Measurements from ENCODE around the gene UBAC2. TPM values are rescaled to one million over a fixed set of nuclear protein-coding genes. Genes with fewer than 3 reads are reported as not detected.

The UBAC2 gene
- total and polyA plus RNA-seq, 2 of the 8 experiments (the other 6 are each of a cell fraction or from before 2014, with no cell fraction given), result 75.9 to 76.9 TPM

GRCh38 chr13:99380921-99381645 lies 180.4 kb downstream of the UBAC2 start:
- Histone ChIP-seq H3K79me1 (ENCODE audit: low read depth, low read length) (no peaks in the 10 kb centered on the region), H3K14ac (ENCODE audit: insufficient read length) (no peak overlapping the region), H3K18ac (ENCODE audit: extremely low read depth, low read length) (no peak overlapping the region), H2BK120ac (replicated peaks; ENCODE audit: low read depth, low read length) (no peak overlapping the region), H3K4me2 (ENCODE audit: insufficient read depth in 1 of 2, low read depth in 2 of 2, low read length in 2 of 2) (no peak overlapping the region), H4K20me1 (replicated peaks in 1 of 2; ENCODE audit: control insufficient read depth in 1 of 2, insufficient read depth in 2 of 2, low read length in 2 of 2) (no peaks in the 10 kb centered on the region), H2AK5ac (ENCODE audit: low read depth, low read length) (no peak overlapping the region), H4K91ac (replicated peaks; ENCODE audit: insufficient read length, low read length) (no peak overlapping the region), H3K23ac (ENCODE audit: insufficient read length) (no peak overlapping the region), H3K4ac (replicated peaks; ENCODE audit: insufficient read length, low read depth, low read length) (no peak overlapping the region), H2BK15ac (ENCODE audit: low read length) (no peak overlapping the region), H2AFZ (ENCODE audit: low read length) (no peak overlapping the region), H4K8ac (ENCODE audit: extremely low read depth, insufficient read depth, low read length) (no peak overlapping the region), H3K9ac (replicated peaks in 1 of 4; ENCODE audit: extremely low read depth in 1 of 4, low read depth in 3 of 4, low read length in 3 of 4) (no peak overlapping the region), H3K4me1 (replicated peaks in 1 of 4; ENCODE audit: control insufficient read depth in 3 of 4, insufficient read depth in 4 of 4, low read length in 3 of 4) (peaks cover 2 to 19% (median 10%) of the 10 kb centered on the region in 4 experiments), H3K56ac (replicated peaks; ENCODE audit: insufficient read length, low read depth, low read length) (no peak overlapping the region), H3K27me3 (replicated peaks in 1 of 4; ENCODE audit: control insufficient read depth in 3 of 4, extremely low read depth in 1 of 4, insufficient read depth in 3 of 4, low read length in 3 of 4) (no peaks in the 10 kb centered on the region), H2BK20ac (ENCODE audit: low read length) (no peak overlapping the region), H3K23me2 (ENCODE audit: low read depth, low read length) (no peaks in the 10 kb centered on the region), H3K79me2 (ENCODE audit: control insufficient read depth in 1 of 2, insufficient read depth in 2 of 2, low read length in 2 of 2) (no peaks in the 10 kb centered on the region), H3K4me3 (ENCODE audit: extremely low read depth in 1 of 4, insufficient read depth in 2 of 4, low read depth in 3 of 4, low read length in 4 of 4) (no peak overlapping the region), H3K9me3 (ENCODE audit: insufficient read depth in 2 of 2, low read depth in 1 of 2, low read length in 1 of 2) (no peaks in the 10 kb centered on the region), H4K5ac (ENCODE audit: insufficient read length, low read depth, low read length) (no peak overlapping the region), H3K27ac (ENCODE audit: low read depth, low read length) (no peak overlapping the region), H2BK5ac (ENCODE audit: low read depth, low read length) (no peak overlapping the region), H2BK12ac (ENCODE audit: low read depth, low read length) (no peak overlapping the region), H3K36me3 (ENCODE audit: control insufficient read depth in 2 of 4, insufficient read depth in 4 of 4, low read length in 3 of 4) (peaks cover 0 to 5% (median 0%) of the 10 kb centered on the region in 4 experiments; a peak in 1 of 8 replicates)
- POLR2A ChIA-PET (ENCODE audit: partially characterized antibody), result no interaction called here
- WGBS, 2 experiments (ENCODE audit: extremely low coverage in 1 of 2, insufficient coverage in 1 of 2, insufficient read length in 1 of 2, insufficient replicate concordance in 2 of 2, low coverage in 1 of 2, low lambda C conversion rate in 2 of 2, missing lambda C conversion rate in 1 of 2), result 92% methylated on average over 15 of the region's 15 CpGs; no CpG with 5 or more reads in 1 of the 2 experiments
- DNase-seq (ENCODE audit: low read depth in 1 of 2, low spot score in 2 of 2), result peak in 1 of 2 experiments; percentile 19
- peak; percentile 32 for FAIRE-seq
- CTCF ChIA-PET (ENCODE audit: partially characterized antibody), result interaction anchor here (0.6 to 16.2 kb wide), 12 partner anchors 15 to 506 kb away, joined by 3 to 227 read pairs (median 4); no protein-coding TSS in a partner anchor
- no peak for TF ChIP-seq ASH2L (IDR thresholded peaks at IDR 0.05; ENCODE audit: low read length)
- TF ChIP-seq, protein P1, sequence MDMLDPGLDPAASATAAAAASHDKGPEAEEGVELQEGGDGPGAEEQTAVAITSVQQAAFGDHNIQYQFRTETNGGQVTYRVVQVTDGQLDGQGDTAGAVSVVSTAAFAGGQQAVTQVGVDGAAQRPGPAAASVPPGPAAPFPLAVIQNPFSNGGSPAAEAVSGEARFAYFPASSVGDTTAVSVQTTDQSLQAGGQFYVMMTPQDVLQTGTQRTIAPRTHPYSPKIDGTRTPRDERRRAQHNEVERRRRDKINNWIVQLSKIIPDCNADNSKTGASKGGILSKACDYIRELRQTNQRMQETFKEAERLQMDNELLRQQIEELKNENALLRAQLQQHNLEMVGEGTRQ (IDR thresholded peaks at IDR 0.05; ENCODE audit: low read length), result no peak
- TF ChIP-seq BRCA1 (IDR thresholded peaks at IDR 0.05; ENCODE audit: low read depth, low read length), result no peak
- TF ChIP-seq SP1 (IDR thresholded peaks at IDR 0.05; ENCODE audit: low read depth, low read length), result no peak
- TF ChIP-seq BACH1 (IDR thresholded peaks at IDR 0.05; ENCODE audit: low read length), result no peak
- TF ChIP-seq CBX5 (IDR thresholded peaks at IDR 0.05; ENCODE audit: low read depth, low read length), result no peak
- TF ChIP-seq NANOG (IDR thresholded peaks at IDR 0.05; ENCODE audit: insufficient read depth, low read depth, low read length, poor library complexity, severe bottlenecking), result no peak
